SKM-1 (cell line): ENCODE data around the gene SAYSD1.

Source experiments
- DNase-seq: peaks from one replicate; lab custom pipeline; 2025; ENCODE audit not compliant: unreplicated experiment; lab: John Stamatoyannopoulos, UW

Gene SAYSD1

GRCh38 chr6:39058471-39059147 is 56.4 kb downstream of the SAYSD1 start:
- no peak for DNase-seq

GRCh38 chr6:39057251-39058155 is 57.5 kb downstream of the SAYSD1 start:
- DNase-seq = no peak

GRCh38 chr6:39056681-39057080 is 58.3 kb downstream of the SAYSD1 start:
- DNase-seq = no peak

GRCh38 chr6:39056191-39056590 is 58.8 kb downstream of the SAYSD1 start:
- DNase-seq = no peak

GRCh38 chr6:39055661-39056060 is 59.3 kb downstream of the SAYSD1 start:
- no peak for DNase-seq

DNA sequence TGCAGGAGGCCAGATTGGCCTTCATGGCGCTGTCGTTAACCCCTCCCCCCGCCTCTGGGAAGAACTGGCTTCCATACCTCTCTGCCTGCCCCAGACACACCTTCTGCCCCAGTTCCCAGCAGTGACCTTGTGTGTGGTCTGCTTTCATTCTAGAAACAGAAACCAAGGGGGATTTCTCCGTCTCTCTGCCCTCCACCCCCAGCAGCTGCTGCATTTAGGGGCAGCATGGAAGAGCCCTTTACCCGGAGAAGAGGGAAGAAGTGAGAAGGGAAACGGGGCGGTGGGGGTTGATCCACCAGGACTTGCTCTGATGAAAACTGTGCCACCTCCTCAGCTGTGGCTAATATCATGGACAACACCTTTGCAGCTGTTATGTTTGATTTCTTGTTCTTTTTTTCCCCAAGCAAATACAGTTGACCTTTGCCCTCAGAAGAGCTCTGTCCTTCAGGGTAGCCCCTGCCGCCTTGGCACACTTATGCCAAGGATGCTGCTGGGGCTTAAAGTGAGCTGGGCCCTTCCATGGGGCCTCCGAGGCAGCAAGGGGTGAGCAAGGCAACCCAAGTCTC is 60.3 kb downstream of the SAYSD1 start:
- DNase-seq = no peak
